ENCODE measurements around the gene ERP27.
A peak's percentile ranks its signal among the peaks of the same experiment; 100 is the strongest.

ERP27 gene

GRCh38 chr12:14956024-14956891 is 17.9 kb upstream of the ERP27 start:
- H3K36me3 ChIP-seq (ENCODE audit: control insufficient read depth, insufficient read depth, low read length), result peaks cover 4% of the 10 kb centered on the region
- peak; percentile 76 for DNase-seq (ENCODE audit: extremely low read depth, insufficient read length)
- TF ChIP-seq CTCF (IDR thresholded peaks at IDR 0.05; ENCODE audit: insufficient read depth, low read length, poor library complexity, severe bottlenecking), result no peak
- H3K4me3 ChIP-seq (replicated peaks; ENCODE audit: low read depth, low read length), result peak overlapping the region; percentile 88
- no peaks in the 10 kb centered on the region for H3K27me3 ChIP-seq (replicated peaks; ENCODE audit: control insufficient read depth, insufficient read depth, low read length)

GRCh38 chr12:14954269-14954668 is 15.9 kb upstream of the ERP27 start:
- Histone ChIP-seq H3K4me3 (replicated peaks; ENCODE audit: low read depth, low read length) (peak overlapping the region; percentile 6), H3K27me3 (replicated peaks; ENCODE audit: control insufficient read depth, insufficient read depth, low read length) (no peaks in the 10 kb centered on the region), H3K36me3 (ENCODE audit: control insufficient read depth, insufficient read depth, low read length) (peaks cover 9% of the 10 kb centered on the region)
- no peak for TF ChIP-seq CTCF (IDR thresholded peaks at IDR 0.05; ENCODE audit: insufficient read depth, low read length, poor library complexity, severe bottlenecking)
- DNase-seq (ENCODE audit: extremely low read depth, insufficient read length), result no peak

GRCh38 chr12:14953752-14954151 is 15.4 kb upstream of the ERP27 start:
- Histone ChIP-seq H3K27me3 (replicated peaks; ENCODE audit: control insufficient read depth, insufficient read depth, low read length) (no peaks in the 10 kb centered on the region), H3K36me3 (ENCODE audit: control insufficient read depth, insufficient read depth, low read length) (peaks cover 9% of the 10 kb centered on the region), H3K4me3 (replicated peaks; ENCODE audit: low read depth, low read length) (peak overlapping the region; percentile 29)
- no peak for TF ChIP-seq CTCF (IDR thresholded peaks at IDR 0.05; ENCODE audit: insufficient read depth, low read length, poor library complexity, severe bottlenecking)
- DNase-seq (ENCODE audit: extremely low read depth, insufficient read length), result no peak

- no peak for TF ChIP-seq CTCF (IDR thresholded peaks at IDR 0.05; ENCODE audit: insufficient read depth, low read length, poor library complexity, severe bottlenecking)
- Histone ChIP-seq H3K4me3 (replicated peaks; ENCODE audit: low read depth, low read length) (peak overlapping the region; percentile 18), H3K36me3 (ENCODE audit: control insufficient read depth, insufficient read depth, low read length) (peaks cover 10% of the 10 kb centered on the region), H3K27me3 (replicated peaks; ENCODE audit: control insufficient read depth, insufficient read depth, low read length) (no peaks in the 10 kb centered on the region)
- DNase-seq (ENCODE audit: extremely low read depth, insufficient read length), result no peak
These were observed 14.1 kb upstream of the ERP27 start for GRCh38 chr12:14952299-14952921.

DNA sequence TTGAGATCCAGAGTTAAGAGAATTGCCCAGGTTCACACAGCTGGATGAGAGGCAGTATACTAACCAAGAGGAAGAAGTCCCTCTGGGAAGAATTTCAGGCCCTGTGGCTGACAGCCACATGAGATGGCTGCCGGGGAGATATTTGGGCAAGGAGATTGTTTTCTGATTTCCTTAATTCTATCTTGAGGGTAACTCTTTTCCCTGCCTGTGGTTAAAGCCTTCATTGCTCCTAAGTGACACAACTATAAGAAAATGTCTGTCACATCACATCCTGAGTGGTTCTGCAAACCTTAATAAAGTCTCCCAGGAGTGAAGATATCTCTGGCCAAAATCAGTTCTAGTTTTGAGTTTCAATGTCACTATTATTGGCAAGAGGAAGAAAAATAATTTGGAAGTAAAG is 13.5 kb upstream of the ERP27 start:
- no peaks in the 10 kb centered on the region for H3K27me3 ChIP-seq (replicated peaks; ENCODE audit: control insufficient read depth, insufficient read depth, low read length)
- TF ChIP-seq CTCF (IDR thresholded peaks at IDR 0.05; ENCODE audit: insufficient read depth, low read length, poor library complexity, severe bottlenecking), result no peak
- no peak for DNase-seq (ENCODE audit: extremely low read depth, insufficient read length)
- H3K36me3 ChIP-seq (ENCODE audit: control insufficient read depth, insufficient read depth, low read length), result peaks cover 12% of the 10 kb centered on the region
- no peak overlapping the region for H3K4me3 ChIP-seq (replicated peaks; ENCODE audit: low read depth, low read length)
